Psoas muscle (tissue), 8 donors: Measurements from ENCODE around the gene LGR6. TPM values are rescaled to one million over a fixed set of nuclear protein-coding genes. Genes with fewer than 3 reads are reported as not detected.

Experiments used
- ATAC-seq, 4 donors: fragments of 200-7000 bp; cut with Tn5 transposase; one replicate each; pipeline ENCODE4 v1.9.1; 2020; ENCODE audit warnings: moderate library complexity in 3 of 4, mild to moderate bottlenecking in 2 of 4
- DNase-seq, 2 donors: peaks; one replicate each; pipeline ENCODE4 v3.0.0-alpha.2; 2020
- H3K27ac ChIP-seq: fragments of 200-600 bp; one replicate; pipeline ENCODE4 v1.8.0; 2022
- H3K27me3 ChIP-seq, 3 donors: fragments of 200-600 bp in 1 of 3; one replicate each; pipeline versions ENCODE4 v1.6.1 to v1.8.0; 2013 to 2022; ENCODE audit warnings: low read length in 2 of 3, mild to moderate bottlenecking in 2 of 3, moderate library complexity in 1 of 3; ENCODE audit not compliant: insufficient read depth in 3 of 3
- H3K36me3 ChIP-seq, 2 donors: fragments of 200-600 bp in 1 of 2; one replicate each; pipeline versions ENCODE4 v1.6.1 to v1.8.0; 2013 to 2022; ENCODE audit warnings: low read depth in 1 of 2, mild to moderate bottlenecking in 1 of 2, moderate library complexity in 1 of 2; ENCODE audit not compliant: insufficient read depth in 1 of 2
- H3K4me1 ChIP-seq: fragments of 200-600 bp; one replicate; pipeline ENCODE4 v1.8.0; 2022
- H3K4me3 ChIP-seq: fragments of 200-600 bp; one replicate; pipeline ENCODE4 v1.8.0; 2022; ENCODE audit warnings: mild to moderate bottlenecking
- H3K9me3 ChIP-seq: fragments of 200-600 bp; one replicate; pipeline ENCODE4 v1.8.0; 2022
- CTCF ChIP-seq: fragments of 200-600 bp; IDR thresholded peaks from one replicate; pipeline ENCODE4 v1.8.0; 2022; ENCODE audit warnings: antibody characterized with exemption
- WGBS, 3 donors: extraction: QIAGEN DNeasy Blood & Tissue Kit; methylation state at CpG; one replicate each; pipeline versions ENCODE4 v1.1.6 to v1.1.7; 2013; 5-methylcytosine and 5-hydroxymethylcytosine counted together
- intact Hi-C, 2 donors: fragments of 100-400 bp; cut with DNase I; formaldehyde crosslinking; loops; one replicate each; pipeline versions ENCODE4 v1.11.0 to v1.14.2; 2022
- polyA plus RNA-seq, 3 donors: library from polyadenylated mRNA; stranded (reverse); fragments of 200-250 nt; gene quantifications; one replicate each; pipeline ENCODE4 v1.2.3, GENCODE V29; 2013
- total RNA-seq, 4 donors: library from RNA; stranded (reverse); fragmentation: NEBNext Ultra II Directional in 2 of 4; extraction: Animal tissue kit (Norgen Biotek cat#: 25700) in 2 of 4; gene quantifications; one replicate each; pipeline versions ENCODE4 v1.2.1 to v1.2.4, GENCODE V29; 2021 to 2023
- donor health status: healthy with polysubstance abuse.
- donor health status: DM: no; HTN: no; CAD: no; lungs with moderate emphysema.
- donor health status: Bipolar disorder and iron deficiency.
- donor health status: healthy.
- donor health status: DM: yes; HTN: yes; CAD: no.
- donor health status: DM: no; HTN: no; CAD: no.
- donor health status: DM: no; HTN: no; CAD: no.
- donor health status: DM: yes; HTN: yes; CAD: no.

The LGR6 gene
- total and polyA plus RNA-seq, 7 donors, result 0.12 to 0.20 (median 0.16) TPM; not detected in 3

GRCh38 chr1:202227053-202227672 lies 33.6 kb downstream of the LGR6 start:
- no peak for ATAC-seq
- Histone ChIP-seq H3K4me1 (no peaks in the 10 kb centered on the region), H3K4me3 (no peak overlapping the region), H3K27ac (no peak overlapping the region), H3K9me3 (no peaks in the 10 kb centered on the region), H3K27me3 (no peaks in the 10 kb centered on the region), H3K36me3 (no peaks in the 10 kb centered on the region)
- no peak for DNase-seq
- intact Hi-C loops, result no loop called here
- 78 to 87% (median 85%) methylated on average over 7 of the region's 7 CpGs for WGBS, 3 donors
- no peak for TF ChIP-seq CTCF

- WGBS, 3 donors, result 78 to 87% (median 82%) methylated on average over 2 of the region's 2 CpGs
- no peaks in the 10 kb centered on the region for H3K4me1 ChIP-seq
- ATAC-seq, result no peak
- no peak overlapping the region for H3K27ac ChIP-seq
- TF ChIP-seq CTCF, result no peak
- intact Hi-C loops, result loop anchor here in 1 of 2 donors (2.0 kb wide), 1 partner anchor 79 kb away; no protein-coding TSS in a partner anchor
- H3K9me3 ChIP-seq, result no peaks in the 10 kb centered on the region
- H3K27me3 ChIP-seq, result no peaks in the 10 kb centered on the region
- H3K4me3 ChIP-seq, result no peak overlapping the region
- no peaks in the 10 kb centered on the region for H3K36me3 ChIP-seq
- no peak for DNase-seq
These were observed 34.4 kb downstream of the LGR6 start for GRCh38 chr1:202227997-202228401.

- 91 to 95% (median 93%) methylated on average over 7 of the region's 7 CpGs for WGBS, 3 donors
- intact Hi-C loops, result loop anchor here in 1 of 2 donors (2.0 kb wide), 1 partner anchor 78 kb away; no protein-coding TSS in a partner anchor
- no peak for TF ChIP-seq CTCF
- no peaks in the 10 kb centered on the region for H3K4me1 ChIP-seq
- no peak overlapping the region for H3K27ac ChIP-seq
- no peak for DNase-seq
- ATAC-seq, result no peak
- H3K4me3 ChIP-seq, result no peak overlapping the region
- no peaks in the 10 kb centered on the region for H3K9me3 ChIP-seq
- H3K27me3 ChIP-seq, result no peaks in the 10 kb centered on the region
- H3K36me3 ChIP-seq, result no peaks in the 10 kb centered on the region
These were observed 35.0 kb downstream of the LGR6 start for GRCh38 chr1:202228484-202229122.

- no peaks in the 10 kb centered on the region for H3K27me3 ChIP-seq
- H3K36me3 ChIP-seq, result no peaks in the 10 kb centered on the region
- WGBS, 3 donors, result 71 to 79% (median 79%) methylated on average over 5 of the region's 5 CpGs
- no peak overlapping the region for H3K4me3 ChIP-seq
- no peak overlapping the region for H3K27ac ChIP-seq
- ATAC-seq (no peak), DNase-seq (no peak)
- intact Hi-C loops, result loop anchor here in 1 of 2 donors (2.0 kb wide), 1 partner anchor 77 kb away; no protein-coding TSS in a partner anchor
- no peak for TF ChIP-seq CTCF
- H3K9me3 ChIP-seq, result no peaks in the 10 kb centered on the region
- no peaks in the 10 kb centered on the region for H3K4me1 ChIP-seq
These were observed 35.8 kb downstream of the LGR6 start for GRCh38 chr1:202229376-202229775.
